Measurements from ENCODE around the gene RNF144A.

RNF144A gene

GRCh38 chr2:6947929-6948676 lies 30.9 kb downstream of the RNF144A start:
- DNase-seq (ENCODE audit: low spot score), result no peak

GRCh38 chr2:6948677-6949351 lies 31.6 kb downstream of the RNF144A start:
- DNase-seq (ENCODE audit: low spot score), result no peak

GRCh38 chr2:6951046-6951445 lies 33.8 kb downstream of the RNF144A start:
- no peak for DNase-seq (ENCODE audit: low spot score)

GRCh38 chr2:6952101-6952500 lies 34.9 kb downstream of the RNF144A start:
- DNase-seq (ENCODE audit: low spot score), result no peak

- DNase-seq (ENCODE audit: low spot score), result no peak
These were observed 37.4 kb downstream of the RNF144A start for GRCh38 chr2:6954586-6954985.

GRCh38 chr2:6955511-6956136 lies 38.4 kb downstream of the RNF144A start:
- DNase-seq (ENCODE audit: low spot score), result no peak

GRCh38 chr2:6956566-6956965 lies 39.4 kb downstream of the RNF144A start:
- no peak for DNase-seq (ENCODE audit: low spot score)

GRCh38 chr2:6957031-6957714 lies 40.0 kb downstream of the RNF144A start:
- no peak for DNase-seq (ENCODE audit: low spot score)

GRCh38 chr2:6957910-6958615 lies 40.9 kb downstream of the RNF144A start:
- DNase-seq (ENCODE audit: low spot score), result no peak

GRCh38 chr2:6958616-6959235 lies 41.5 kb downstream of the RNF144A start:
- DNase-seq (ENCODE audit: low spot score), result no peak

- no peak for DNase-seq (ENCODE audit: low spot score)
These were observed 42.5 kb downstream of the RNF144A start for GRCh38 chr2:6959751-6960150.

- no peak for DNase-seq (ENCODE audit: low spot score)
These were observed 43.4 kb downstream of the RNF144A start for GRCh38 chr2:6960659-6961058.

GRCh38 chr2:6963727-6964126 lies 46.5 kb downstream of the RNF144A start:
- DNase-seq (ENCODE audit: low spot score), result no peak

GRCh38 chr2:6965071-6965795 lies 48.0 kb downstream of the RNF144A start:
- no peak for DNase-seq (ENCODE audit: low spot score)

- DNase-seq (ENCODE audit: low spot score), result no peak
These were observed 49.3 kb downstream of the RNF144A start for GRCh38 chr2:6966446-6966940.

- no peak for DNase-seq (ENCODE audit: low spot score)
These were observed 50.1 kb downstream of the RNF144A start for GRCh38 chr2:6967301-6967700.

GRCh38 chr2:6968319-6969100 lies 51.3 kb downstream of the RNF144A start:
- DNase-seq (ENCODE audit: low spot score), result no peak

GRCh38 chr2:6970551-6970950 lies 53.3 kb downstream of the RNF144A start:
- DNase-seq (ENCODE audit: low spot score), result no peak

- no peak for DNase-seq (ENCODE audit: low spot score)
These were observed 53.8 kb downstream of the RNF144A start for GRCh38 chr2:6970976-6971480.

- no peak for DNase-seq (ENCODE audit: low spot score)
These were observed 54.3 kb downstream of the RNF144A start for GRCh38 chr2:6971502-6971901.

Data from CD4-positive, alpha-beta T cell treated with Interleukin-15 for 4 hours (primary cell).